Gastrocnemius medialis (tissue), 4 donors: ENCODE data around the gene TNS3.
"Not testable (repeated sequence)": the region's sequence is repeated elsewhere in the genome, so short reads cannot be mapped to it uniquely, and the experiment has no call there.

ENCODE experiments used
- CTCF ChIP-seq, 5 experiments: fragments of 450-650 bp in 3 of 5; fragments of 200-600 bp in 2 of 5; sonication (generic) in 2 of 5; IDR thresholded peaks in 4 of 5; conservative IDR thresholded peaks in 1 of 5; 1 replicate in 4 of 5; 2 replicates in 1 of 5; pipeline ENCODE4 v1.5.1; 2016 to 2019; ENCODE audit warnings: antibody characterized with exemption in 5 of 5, mild to moderate bottlenecking in 3 of 5, moderate library complexity in 3 of 5
- POLR2A ChIP-seq, 2 donors: fragments of 450-650 bp; IDR thresholded peaks; one replicate each; pipeline ENCODE4 v1.6.1; 2017; ENCODE audit warnings: antibody characterized with exemption in 2 of 2, mild to moderate bottlenecking in 2 of 2, moderate library complexity in 2 of 2

- not testable (repeated sequence) for TF ChIP-seq POLR2A (IDR thresholded peaks at IDR 0.05); CTCF (IDR thresholded peaks at IDR 0.05 in 4 of 5, conservative IDR thresholded peaks at IDR 0.05 in 1 of 5)
Measured at GRCh38 chr7:47262160-47262559, 319.8 kb downstream of the TNS3 start.
